ENCODE measurements around the gene RPL39.

DNA sequence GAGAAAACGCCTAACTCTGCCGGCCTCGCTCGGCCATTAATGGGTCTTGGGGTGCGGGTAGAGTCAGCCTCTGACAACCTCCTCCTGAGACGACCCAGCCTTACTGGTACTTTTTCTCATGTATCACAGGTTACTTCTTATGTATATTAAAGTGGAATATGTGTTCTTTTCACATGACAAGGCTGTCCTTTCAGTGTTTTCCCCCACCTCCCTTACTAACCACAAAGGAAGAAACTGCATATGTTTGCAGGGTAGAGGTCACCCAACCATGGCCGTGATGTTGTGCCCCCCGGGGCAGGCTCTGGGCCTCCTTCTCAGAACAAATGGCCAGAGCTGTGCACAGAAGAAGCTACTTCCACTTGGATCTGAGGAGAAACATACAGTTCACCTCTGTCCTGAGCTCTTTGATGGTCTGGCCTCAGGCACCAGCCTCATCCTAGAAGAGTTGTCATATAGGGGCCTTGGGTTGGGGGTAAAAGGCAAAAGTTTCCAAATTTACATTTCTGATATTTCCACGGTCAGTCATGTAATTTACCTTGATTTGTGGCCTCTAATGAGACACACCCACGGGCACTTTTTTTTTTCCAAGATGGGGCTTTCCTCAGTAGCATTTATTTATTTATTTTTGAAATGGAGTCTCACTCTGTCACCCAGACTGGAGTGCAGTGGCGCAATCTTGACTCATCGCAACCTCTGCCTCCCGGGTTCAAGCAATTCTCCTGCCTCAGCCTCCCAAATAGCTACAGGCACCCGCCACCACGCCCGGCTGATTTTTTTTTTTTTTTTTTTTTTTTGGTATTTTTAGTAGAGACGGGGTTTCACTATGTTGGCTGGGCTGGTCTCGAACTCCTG is 31.2 kb downstream of the RPL39 start:
- TF ChIP-seq, protein P1, sequence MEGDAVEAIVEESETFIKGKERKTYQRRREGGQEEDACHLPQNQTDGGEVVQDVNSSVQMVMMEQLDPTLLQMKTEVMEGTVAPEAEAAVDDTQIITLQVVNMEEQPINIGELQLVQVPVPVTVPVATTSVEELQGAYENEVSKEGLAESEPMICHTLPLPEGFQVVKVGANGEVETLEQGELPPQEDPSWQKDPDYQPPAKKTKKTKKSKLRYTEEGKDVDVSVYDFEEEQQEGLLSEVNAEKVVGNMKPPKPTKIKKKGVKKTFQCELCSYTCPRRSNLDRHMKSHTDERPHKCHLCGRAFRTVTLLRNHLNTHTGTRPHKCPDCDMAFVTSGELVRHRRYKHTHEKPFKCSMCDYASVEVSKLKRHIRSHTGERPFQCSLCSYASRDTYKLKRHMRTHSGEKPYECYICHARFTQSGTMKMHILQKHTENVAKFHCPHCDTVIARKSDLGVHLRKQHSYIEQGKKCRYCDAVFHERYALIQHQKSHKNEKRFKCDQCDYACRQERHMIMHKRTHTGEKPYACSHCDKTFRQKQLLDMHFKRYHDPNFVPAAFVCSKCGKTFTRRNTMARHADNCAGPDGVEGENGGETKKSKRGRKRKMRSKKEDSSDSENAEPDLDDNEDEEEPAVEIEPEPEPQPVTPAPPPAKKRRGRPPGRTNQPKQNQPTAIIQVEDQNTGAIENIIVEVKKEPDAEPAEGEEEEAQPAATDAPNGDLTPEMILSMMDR (IDR thresholded peaks at IDR 0.05) = no peak
- TF ChIP-seq POLR2A (IDR thresholded peaks at IDR 0.05) = no peak

All from thyroid gland (tissue), 4 donors.